ENCODE measurements around the gene OR5AR1.

GRCh38 chr11:56714206-56714605 lies 50.7 kb downstream of the OR5AR1 start:
- no peak for TF ChIP-seq CTCF (IDR thresholded peaks at IDR 0.05 in 2 of 3, conservative IDR thresholded peaks at IDR 0.05 in 1 of 3; ENCODE audit: borderline replicate concordance in 1 of 3, insufficient read depth in 1 of 3, low read depth in 2 of 3, low read length in 2 of 3)
- no peak for TF ChIP-seq ZNF274 (IDR thresholded peaks at IDR 0.05; ENCODE audit: low read depth, low read length)
